ENCODE data around the gene DENND6B.

- no peak for TF ChIP-seq FOSL1 (IDR thresholded peaks at IDR 0.05; ENCODE audit: low read depth)
- TF ChIP-seq CTCF (IDR thresholded peaks at IDR 0.05 in 2 of 3, conservative IDR thresholded peaks at IDR 0.05 in 1 of 3; ENCODE audit: borderline replicate concordance in 1 of 3, insufficient read depth in 1 of 3, low read depth in 2 of 3, low read length in 2 of 3) = no peak
- TF ChIP-seq POLR2A (IDR thresholded peaks at IDR 0.05; ENCODE audit: borderline replicate concordance, extremely low read depth, insufficient read depth, insufficient read length) = no peak
- no peak for TF ChIP-seq POLR2AphosphoS5 (IDR thresholded peaks at IDR 0.05; ENCODE audit: low read depth, low read length)
- TF ChIP-seq TCF7L2 (IDR thresholded peaks at IDR 0.05; ENCODE audit: borderline replicate concordance, extremely low read depth, insufficient read depth, insufficient read length) = no peak
- TF ChIP-seq EGR1 (IDR thresholded peaks at IDR 0.05; ENCODE audit: low read depth) = no peak
Observed at GRCh38 chr22:50264104-50264745, 62.6 kb downstream of the DENND6B start.
